HEK293T (cell line): Measurements from ENCODE around the gene CFLAR.

Experiments used
- ARNT ChIP-seq: fragments of 450-650 bp; IDR thresholded peaks from 2 replicates; pipeline ENCODE4 v1.6.1; 2017; ENCODE audit warnings: mild to moderate bottlenecking
- FOXA1 ChIP-seq: fragments of 450-650 bp; IDR thresholded peaks from 2 replicates; pipeline ENCODE4 v1.6.1; 2016; ENCODE audit warnings: mild to moderate bottlenecking
- FOXK2 ChIP-seq: fragments of 450-650 bp; IDR thresholded peaks from 2 replicates; pipeline ENCODE4 v1.6.1; 2016; ENCODE audit warnings: mild to moderate bottlenecking
- LEF1 ChIP-seq: fragments of 450-650 bp; IDR thresholded peaks from 2 replicates; pipeline ENCODE4 v1.6.1; 2017; ENCODE audit warnings: mild to moderate bottlenecking, borderline replicate concordance
- SUZ12 ChIP-seq: fragments of 450-650 bp; IDR thresholded peaks from 2 replicates; pipeline ENCODE4 v1.6.1; 2016; ENCODE audit warnings: mild to moderate bottlenecking
- TARDBP ChIP-seq: fragments of 450-650 bp; IDR thresholded peaks from 2 replicates; pipeline ENCODE4 v1.6.1; 2016

DNA sequence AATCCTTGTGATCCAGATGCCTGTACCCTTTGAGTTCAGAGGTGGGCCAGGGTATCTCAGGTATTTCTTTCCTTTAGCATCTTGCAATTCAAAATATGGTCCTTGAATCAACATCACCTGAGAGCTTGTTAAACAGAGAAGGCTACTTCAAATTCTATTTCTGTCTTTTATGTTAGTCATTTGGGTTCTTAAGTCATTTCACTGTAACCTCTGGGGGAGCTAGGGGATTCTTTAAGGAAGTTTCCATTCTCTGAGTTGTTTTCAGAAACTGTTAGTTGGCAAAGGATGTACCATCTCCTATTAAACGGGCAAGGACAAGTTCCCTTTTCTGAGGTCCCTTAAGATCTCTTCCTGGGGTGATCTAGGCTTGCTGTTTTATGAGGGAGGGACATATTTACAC lies 16.6 kb downstream of the CFLAR start:
- TF ChIP-seq FOXA1 (no peak), SUZ12 (no peak), FOXK2 (no peak), TARDBP (no peak), LEF1 (no peak), ARNT (no peak)
